Activated CD4-positive, alpha-beta T cell treated with anti-CD3 and anti-CD28 coated beads, Interleukin-2, amount 50 U/mL, for 24 hours (primary cell): ENCODE results near the gene LY6G5B.

Experiments
- DNase-seq, 2 donors: peaks; one replicate each; pipeline ENCODE4 v3.0.0-alpha.2; 2020; ENCODE audit warnings: low read depth in 1 of 2, low spot score in 1 of 2

The LY6G5B gene

DNA sequence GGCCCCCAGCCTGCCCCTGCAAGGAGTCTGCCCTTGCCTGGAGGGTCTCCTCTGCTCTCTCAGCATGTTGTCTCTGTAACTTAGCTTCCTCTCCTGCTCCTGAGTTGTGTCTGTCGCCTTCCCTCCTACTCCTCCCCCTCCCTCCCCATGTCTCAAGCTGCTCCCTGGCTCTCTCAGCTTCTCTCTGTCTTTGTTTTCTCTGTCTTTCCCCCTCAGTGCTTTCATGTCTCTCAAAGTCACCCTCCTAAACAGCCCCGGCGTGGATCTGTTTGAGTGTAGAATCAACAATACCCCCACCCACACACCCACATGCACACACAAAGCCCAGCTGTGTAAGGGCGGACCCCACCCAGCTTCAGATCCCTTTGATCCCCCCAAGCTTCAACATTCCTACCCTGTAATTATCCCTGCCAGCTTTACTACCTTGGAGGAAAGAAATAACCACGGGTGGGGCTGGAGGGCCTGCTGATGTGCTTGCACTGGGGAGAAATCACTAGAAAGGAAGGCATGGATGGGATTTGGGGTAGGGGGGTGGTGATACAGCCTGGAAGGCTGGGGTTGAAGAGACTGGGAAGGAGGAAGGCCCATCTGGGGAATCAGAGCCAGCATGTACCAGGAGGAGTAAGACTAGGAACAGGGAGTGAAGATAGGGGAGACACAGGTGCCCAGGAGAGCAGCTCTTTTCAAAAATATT is 44.4 kb downstream of the LY6G5B start:
- no peak for DNase-seq

GRCh38 chr6:31715022-31715958 is 45.5 kb downstream of the LY6G5B start, which contains the start of gene LY6G6D:
Gene LY6G6D (plus strand): TSS chr6:31715348. CDS start chr6:31715356, 8 bp downstream.
- no peak for DNase-seq

DNA sequence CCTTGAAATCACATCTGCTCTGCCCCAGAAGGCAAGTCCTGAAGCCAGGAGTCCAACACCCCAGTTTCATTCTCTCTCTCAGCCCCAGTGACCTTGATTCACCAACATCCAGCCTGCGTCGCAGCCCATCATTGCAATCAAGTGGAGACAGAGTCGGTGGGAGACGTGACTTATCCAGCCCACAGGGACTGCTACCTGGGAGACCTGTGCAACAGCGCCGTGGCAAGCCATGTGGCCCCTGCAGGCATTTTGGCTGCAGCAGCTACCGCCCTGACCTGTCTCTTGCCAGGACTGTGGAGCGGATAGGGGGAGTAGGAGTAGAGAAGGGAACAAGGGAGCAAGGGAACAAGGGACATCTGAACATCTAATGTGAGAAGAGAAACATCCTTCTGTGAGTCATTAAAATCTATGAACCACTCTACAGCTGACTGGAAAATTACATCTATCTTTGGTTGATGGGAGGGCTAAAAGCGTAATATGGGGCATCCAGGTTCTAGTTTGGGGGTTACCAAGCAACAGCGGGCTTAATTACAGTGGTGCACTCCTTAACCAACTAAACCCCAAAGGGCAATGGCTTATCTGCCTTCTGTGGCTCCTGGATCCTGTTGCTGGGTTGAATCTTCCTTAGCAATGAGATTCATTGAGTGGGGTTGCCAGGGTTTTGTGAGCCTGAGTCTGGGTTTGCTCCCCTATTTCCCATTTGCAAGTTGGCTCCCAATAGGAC is 47.9 kb downstream of the LY6G5B start:
- no peak for DNase-seq

GRCh38 chr6:31718265-31718664 is 48.5 kb downstream of the LY6G5B start:
- DNase-seq, result no peak

DNA sequence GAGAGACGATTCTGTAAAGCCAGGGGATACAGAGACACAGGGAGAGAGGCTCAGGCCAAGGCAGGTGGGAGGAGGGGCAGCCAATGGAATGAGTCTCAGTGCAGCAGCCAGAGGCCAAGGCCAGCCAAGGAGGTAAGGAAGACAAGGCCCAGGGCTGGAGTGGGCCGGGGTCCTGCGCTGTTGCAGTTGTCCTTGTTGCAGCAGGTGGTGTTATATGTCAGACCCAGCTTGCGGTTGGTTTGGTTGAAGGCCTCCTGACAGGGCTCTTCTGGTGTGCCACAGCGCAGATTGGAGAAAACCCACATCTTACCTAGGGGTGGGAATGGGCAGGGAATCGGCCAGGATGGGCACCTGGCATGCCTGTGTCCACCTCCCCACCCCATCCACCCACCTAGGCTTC is 49.2 kb downstream of the LY6G5B start:
- DNase-seq, result no peak

GRCh38 chr6:31720196-31720770 is 50.5 kb downstream of the LY6G5B start:
- no peak for DNase-seq

DNA sequence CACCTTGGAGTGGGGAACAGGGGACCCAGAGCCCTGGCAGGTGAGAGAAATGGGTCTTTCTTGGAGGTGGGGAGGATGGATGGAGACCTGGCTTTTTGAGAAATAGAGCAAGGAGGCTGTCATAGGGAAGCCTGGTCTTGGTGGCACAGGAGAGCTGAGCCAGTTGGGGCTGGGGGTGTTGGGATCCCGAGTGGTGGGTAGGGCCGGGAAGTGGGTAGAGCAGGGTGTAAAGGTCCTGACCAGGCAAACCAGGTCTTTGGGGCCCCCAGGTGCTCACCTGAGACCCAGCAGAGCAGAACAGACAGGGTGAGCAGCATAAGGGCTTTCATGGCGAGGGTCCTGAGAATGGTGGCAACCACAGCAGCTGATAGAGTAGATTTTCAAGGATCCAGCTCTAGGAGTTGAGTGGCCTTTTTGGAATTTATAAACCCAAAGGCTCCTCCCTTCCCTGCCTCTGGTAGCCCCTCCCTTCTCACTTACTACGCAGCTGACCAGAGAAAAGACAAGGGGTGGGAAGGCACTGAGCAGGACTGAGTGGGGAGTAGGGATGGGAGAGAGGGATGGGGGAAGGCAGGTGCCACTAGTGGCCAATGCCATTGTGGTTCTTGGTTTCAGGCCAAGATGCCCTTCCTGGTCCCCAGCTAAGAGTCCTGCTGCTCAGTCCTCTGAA is 51.7 kb downstream of the LY6G5B start, which contains the start of gene LY6G6C:
Gene LY6G6C, minus strand, starts transcription at position 396 of the 670 bp plus-strand sequence. Its CDS starts 67 bp downstream, at position 329.
- no peak for DNase-seq

GRCh38 chr6:31722173-31722572 is 52.4 kb downstream of the LY6G5B start:
- DNase-seq, result no peak
